BJ (cell line): ENCODE results near the gene AHRR. TPM values are rescaled to one million over a fixed set of nuclear protein-coding genes. Genes with fewer than 3 reads are reported as not detected.

ENCODE experiments used
- CTCF ChIA-PET: fragments of 350-600 bp; formaldehyde crosslinking; extraction: SDS; loops from one replicate; lab custom pipeline; 2021; ENCODE audit warnings: antibody characterized with exemption, inconsistent platforms; lab: Yijun Ruan, JAX
- POLR2A ChIA-PET: fragments of 300-600 bp; sonication (Branson Sonifier 250); formaldehyde crosslinking; extraction: SDS; loops from one replicate; lab custom pipeline; 2021; ENCODE audit warnings: antibody characterized with exemption; lab: Charles Lee
- DNase-seq: peaks from one replicate; pipeline ENCODE4 v3.0.0-alpha.2; 2011; ENCODE audit warnings: low read depth
- H3K27me3 ChIP-seq: 2 replicates; pipeline ENCODE4 v1.6.0; 2011; ENCODE audit warnings: low read length; ENCODE audit not compliant: control insufficient read depth, insufficient read depth
- H3K36me3 ChIP-seq: 2 replicates; pipeline ENCODE4 v1.5.1; 2011; ENCODE audit warnings: low read length; ENCODE audit not compliant: control insufficient read depth, insufficient read depth
- H3K4me3 ChIP-seq: 2 replicates; pipeline ENCODE4 v1.5.1; 2011; ENCODE audit warnings: low read depth, mild to moderate bottlenecking, control low read depth, low read length
- polyA plus RNA-seq: library from polyadenylated mRNA; depleted of rRNA; stranded (reverse); fragments of >200 nt; gene quantifications from 2 replicates; pipeline ENCODE4 v1.2.3, GENCODE V29; 2011
- TF ChIP-seq, protein P1 (sequence below): IDR thresholded peaks from 2 replicates; pipeline ENCODE4 v1.5.1; 2011; ENCODE audit warnings: low read depth, mild to moderate bottlenecking, control low read depth, inconsistent platforms, low read length, moderate library complexity; ENCODE audit not compliant: insufficient read depth

AHRR gene
- polyA plus RNA-seq, 1 experiment: 36.4 TPM

- CTCF ChIA-PET: no interaction called here
- POLR2A ChIA-PET: no interaction called here
- TF ChIP-seq, protein P1, sequence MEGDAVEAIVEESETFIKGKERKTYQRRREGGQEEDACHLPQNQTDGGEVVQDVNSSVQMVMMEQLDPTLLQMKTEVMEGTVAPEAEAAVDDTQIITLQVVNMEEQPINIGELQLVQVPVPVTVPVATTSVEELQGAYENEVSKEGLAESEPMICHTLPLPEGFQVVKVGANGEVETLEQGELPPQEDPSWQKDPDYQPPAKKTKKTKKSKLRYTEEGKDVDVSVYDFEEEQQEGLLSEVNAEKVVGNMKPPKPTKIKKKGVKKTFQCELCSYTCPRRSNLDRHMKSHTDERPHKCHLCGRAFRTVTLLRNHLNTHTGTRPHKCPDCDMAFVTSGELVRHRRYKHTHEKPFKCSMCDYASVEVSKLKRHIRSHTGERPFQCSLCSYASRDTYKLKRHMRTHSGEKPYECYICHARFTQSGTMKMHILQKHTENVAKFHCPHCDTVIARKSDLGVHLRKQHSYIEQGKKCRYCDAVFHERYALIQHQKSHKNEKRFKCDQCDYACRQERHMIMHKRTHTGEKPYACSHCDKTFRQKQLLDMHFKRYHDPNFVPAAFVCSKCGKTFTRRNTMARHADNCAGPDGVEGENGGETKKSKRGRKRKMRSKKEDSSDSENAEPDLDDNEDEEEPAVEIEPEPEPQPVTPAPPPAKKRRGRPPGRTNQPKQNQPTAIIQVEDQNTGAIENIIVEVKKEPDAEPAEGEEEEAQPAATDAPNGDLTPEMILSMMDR: no peak
- Histone ChIP-seq H3K36me3 (peaks cover 14% of the 10 kb centered on the region), H3K27me3 (no peaks in the 10 kb centered on the region), H3K4me3 (no peak overlapping the region)
- no peak for DNase-seq
Observed at GRCh38 chr5:347712-348284, 26.3 kb downstream of the AHRR start.

DNA sequence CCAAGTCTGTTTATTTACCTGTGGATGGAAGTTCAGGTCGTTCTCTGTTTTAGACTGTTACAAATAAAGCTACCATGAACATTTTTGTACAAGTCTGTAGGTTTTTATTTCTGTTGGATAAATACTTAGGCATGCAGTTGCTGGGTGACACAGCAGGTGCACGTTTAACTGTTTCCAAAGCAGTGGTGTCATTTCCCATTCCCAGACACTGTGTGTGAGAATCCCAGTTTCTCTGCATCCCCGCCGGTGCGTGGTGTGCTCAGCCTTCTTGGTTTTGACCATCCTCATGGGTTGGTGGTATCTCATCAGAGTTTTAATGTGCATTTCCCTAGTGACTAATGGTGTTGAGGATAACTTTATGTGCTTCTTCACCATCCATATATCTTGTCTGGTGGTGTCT is 27.2 kb downstream of the AHRR start:
- ChIA-PET CTCF (no interaction called here), POLR2A (no interaction called here)
- peaks cover 19% of the 10 kb centered on the region for H3K36me3 ChIP-seq
- H3K27me3 ChIP-seq: no peaks in the 10 kb centered on the region
- DNase-seq: no peak
- no peak overlapping the region for H3K4me3 ChIP-seq
- TF ChIP-seq, protein P1: no peak

- TF ChIP-seq, protein P1: 0 out of 2 replicates have a peak, but pooled peaks have one; percentile 12
- Histone ChIP-seq H3K4me3 (no peak overlapping the region), H3K36me3 (peaks cover 29% of the 10 kb centered on the region), H3K27me3 (no peaks in the 10 kb centered on the region)
- ChIA-PET POLR2A (interaction anchor here (0.7 kb wide), 1 partner anchor 1692 kb away, joined by 3 read pairs; no protein-coding TSS in a partner anchor), CTCF (interaction anchor here (0.9 to 1.3 kb wide), 3 partner anchors 13 to 90 kb away, joined by 3 to 4 read pairs (median 3); no protein-coding TSS in a partner anchor)
- no peak for DNase-seq
Observed at GRCh38 chr5:350355-350754, 28.8 kb downstream of the AHRR start.

DNA sequence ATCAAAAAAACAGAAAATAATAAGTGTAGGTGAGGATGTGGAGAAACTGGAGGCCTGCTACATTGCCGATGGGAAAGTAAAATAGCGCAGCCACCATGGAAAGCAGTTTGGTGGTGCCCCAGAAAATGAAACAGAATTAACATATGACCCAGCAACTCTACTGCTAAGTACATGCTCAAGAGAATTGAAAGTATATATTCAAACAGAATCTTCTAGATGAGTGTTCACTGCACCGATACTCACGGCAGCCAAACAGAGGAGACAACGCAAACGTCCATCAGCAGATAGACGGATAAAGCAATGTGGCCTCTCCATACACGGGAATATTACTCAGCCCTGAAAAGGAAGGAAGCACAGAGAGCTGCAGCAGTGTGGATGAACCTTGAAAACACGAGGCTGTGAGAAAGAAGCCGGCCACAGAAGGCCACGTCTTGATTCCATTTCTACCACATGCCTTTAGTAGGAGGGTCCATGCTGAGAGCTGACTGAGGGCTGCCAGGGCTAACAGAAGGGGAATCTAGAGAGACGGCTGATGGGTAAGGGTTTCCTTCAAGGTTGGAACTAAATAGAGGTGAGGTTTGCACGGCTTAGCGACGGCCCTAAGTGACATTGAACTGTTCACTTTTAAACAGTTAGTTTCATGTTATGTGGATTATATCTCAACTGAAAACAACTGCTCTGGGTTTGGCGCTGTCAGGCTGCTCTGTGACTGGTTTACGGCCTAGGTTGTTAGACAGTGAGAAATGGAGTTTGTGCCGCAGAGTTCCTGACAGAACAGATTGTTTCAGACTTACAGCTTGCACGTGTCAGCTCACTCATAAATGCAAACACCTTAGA is 29.8 kb downstream of the AHRR start:
- ChIA-PET POLR2A (no interaction called here), CTCF (no interaction called here)
- DNase-seq: no peak
- H3K36me3 ChIP-seq: peaks cover 27% of the 10 kb centered on the region
- no peak overlapping the region for H3K4me3 ChIP-seq
- H3K27me3 ChIP-seq: no peaks in the 10 kb centered on the region
- TF ChIP-seq, protein P1: no peak

DNA sequence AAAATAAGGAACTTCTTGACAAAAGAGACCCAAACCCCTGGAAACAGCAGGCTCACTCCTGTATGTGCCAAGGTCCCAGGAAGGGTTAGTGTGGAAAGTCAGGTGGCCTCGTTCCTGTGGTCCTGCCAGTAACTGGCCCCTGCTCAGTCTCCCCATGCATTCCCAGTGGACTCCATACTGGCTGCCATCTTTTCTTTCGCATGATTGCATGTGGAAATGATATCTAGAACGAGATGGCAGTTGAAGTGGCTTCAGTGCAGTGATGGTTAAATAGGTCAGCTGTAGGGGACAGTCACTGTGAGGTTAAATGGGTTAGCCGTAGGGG is 30.4 kb downstream of the AHRR start:
- no peak for DNase-seq
- TF ChIP-seq, protein P1: no peak
- H3K4me3 ChIP-seq: no peak overlapping the region
- ChIA-PET POLR2A (no interaction called here), CTCF (no interaction called here)
- no peaks in the 10 kb centered on the region for H3K27me3 ChIP-seq
- H3K36me3 ChIP-seq: peaks cover 25% of the 10 kb centered on the region
